Measurements from ENCODE around the gene SLC12A3. TPM values are rescaled to one million over a fixed set of nuclear protein-coding genes. Genes with fewer than 3 reads are reported as not detected.
A peak's percentile ranks its signal among the peaks of the same experiment; 100 is the strongest.

The SLC12A3 gene
- total RNA-seq, 4 donors from 2014 or later: not detected

DNA sequence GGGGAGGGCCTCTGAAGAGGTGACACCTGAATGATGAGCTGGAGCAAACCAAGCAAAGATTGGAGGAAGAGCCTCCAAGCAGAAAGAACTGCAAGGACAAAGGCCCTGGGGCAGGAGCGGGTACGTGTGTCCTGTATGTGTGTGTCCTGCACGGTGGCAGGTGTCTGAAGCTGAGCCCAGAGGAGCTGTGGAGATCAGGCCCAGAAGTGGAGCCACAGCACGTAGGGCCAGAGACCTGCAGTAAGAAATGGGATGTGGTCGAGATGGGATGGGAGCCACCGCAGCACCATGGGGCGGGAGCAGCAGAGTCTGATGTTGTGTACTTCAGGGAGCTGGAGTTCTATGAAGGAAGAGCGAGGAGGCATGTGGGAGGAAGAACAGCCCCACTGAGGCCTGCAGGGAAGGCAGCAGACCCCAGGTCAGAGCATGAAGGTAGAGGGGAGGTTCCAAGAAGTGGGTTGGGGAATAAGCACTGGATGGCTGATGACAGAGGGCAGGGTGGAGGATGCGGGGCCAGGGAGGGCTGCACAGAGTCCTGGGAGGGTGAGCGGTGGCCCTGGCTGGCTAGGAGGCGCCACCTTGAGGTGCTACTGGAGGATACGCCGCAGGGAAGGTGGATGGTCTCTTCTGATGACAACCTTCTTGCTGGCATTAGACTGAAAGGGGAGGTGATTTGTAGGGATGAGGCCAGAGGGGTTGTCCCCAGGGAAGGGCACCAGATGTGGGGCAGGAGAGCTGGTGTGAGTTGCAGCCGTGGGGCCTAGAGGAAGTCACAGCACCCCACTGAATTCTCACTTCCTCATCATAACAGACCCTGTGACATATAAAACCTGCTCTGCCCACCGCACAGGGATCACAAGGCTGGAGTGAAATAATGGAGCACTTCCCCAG lies 86.1 kb downstream of the SLC12A3 start:
- Histone ChIP-seq H3K4me1 (no peaks in the 10 kb centered on the region), H3K27me3 (no peaks in the 10 kb centered on the region), H3K4me3 (no peak overlapping the region), H3K9me3 (no peaks in the 10 kb centered on the region), H3K36me3 (peaks cover 0 to 29% (median 19%) of the 10 kb centered on the region in 4 donors), H3K27ac (replicated peaks in 1 of 4) (no peak overlapping the region)
- DNase-seq (ENCODE audit: extremely low spot score): no peak
- no peak for TF ChIP-seq POLR2AphosphoS5 (IDR thresholded peaks at IDR 0.05)
- no peak for TF ChIP-seq POLR2A (IDR thresholded peaks at IDR 0.05; ENCODE audit: low read depth)
- TF ChIP-seq, protein P1, sequence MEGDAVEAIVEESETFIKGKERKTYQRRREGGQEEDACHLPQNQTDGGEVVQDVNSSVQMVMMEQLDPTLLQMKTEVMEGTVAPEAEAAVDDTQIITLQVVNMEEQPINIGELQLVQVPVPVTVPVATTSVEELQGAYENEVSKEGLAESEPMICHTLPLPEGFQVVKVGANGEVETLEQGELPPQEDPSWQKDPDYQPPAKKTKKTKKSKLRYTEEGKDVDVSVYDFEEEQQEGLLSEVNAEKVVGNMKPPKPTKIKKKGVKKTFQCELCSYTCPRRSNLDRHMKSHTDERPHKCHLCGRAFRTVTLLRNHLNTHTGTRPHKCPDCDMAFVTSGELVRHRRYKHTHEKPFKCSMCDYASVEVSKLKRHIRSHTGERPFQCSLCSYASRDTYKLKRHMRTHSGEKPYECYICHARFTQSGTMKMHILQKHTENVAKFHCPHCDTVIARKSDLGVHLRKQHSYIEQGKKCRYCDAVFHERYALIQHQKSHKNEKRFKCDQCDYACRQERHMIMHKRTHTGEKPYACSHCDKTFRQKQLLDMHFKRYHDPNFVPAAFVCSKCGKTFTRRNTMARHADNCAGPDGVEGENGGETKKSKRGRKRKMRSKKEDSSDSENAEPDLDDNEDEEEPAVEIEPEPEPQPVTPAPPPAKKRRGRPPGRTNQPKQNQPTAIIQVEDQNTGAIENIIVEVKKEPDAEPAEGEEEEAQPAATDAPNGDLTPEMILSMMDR (IDR thresholded peaks at IDR 0.05): peak in 2 of 3 experiments; percentile 32 to 45
- intact Hi-C loops (cut with DNase I): no loop called here
- WGBS: 66% methylated on average over 15 of the region's 15 CpGs

- WGBS: 71% methylated on average over 4 of the region's 6 CpGs
- Histone ChIP-seq H3K27me3 (no peaks in the 10 kb centered on the region), H3K9me3 (no peaks in the 10 kb centered on the region), H3K4me3 (no peak overlapping the region), H3K27ac (replicated peaks in 1 of 4) (no peak overlapping the region), H3K4me1 (no peaks in the 10 kb centered on the region), H3K36me3 (peaks cover 0 to 10% (median 4%) of the 10 kb centered on the region in 4 donors)
- no peak for DNase-seq (ENCODE audit: extremely low spot score)
- intact Hi-C loops (cut with DNase I): no loop called here
- TF ChIP-seq POLR2A (IDR thresholded peaks at IDR 0.05; ENCODE audit: low read depth) (no peak), EP300 (IDR thresholded peaks at IDR 0.05) (no peak), POLR2AphosphoS5 (IDR thresholded peaks at IDR 0.05) (no peak)
- TF ChIP-seq, protein P1 (IDR thresholded peaks at IDR 0.05): no peak
Observed at GRCh38 chr16:56953006-56953405, 88.0 kb downstream of the SLC12A3 start.

GRCh38 chr16:56956076-56956475 lies 91.1 kb downstream of the SLC12A3 start:
- no peak for DNase-seq (ENCODE audit: extremely low spot score)
- TF ChIP-seq, protein P1 (IDR thresholded peaks at IDR 0.05): no peak
- no peak for TF ChIP-seq POLR2A (IDR thresholded peaks at IDR 0.05; ENCODE audit: low read depth)
- no peak for TF ChIP-seq EP300 (IDR thresholded peaks at IDR 0.05)
- TF ChIP-seq POLR2AphosphoS5 (IDR thresholded peaks at IDR 0.05): no peak
- H3K9me3 ChIP-seq: no peaks in the 10 kb centered on the region
- WGBS: 90% methylated on average over 4 of the region's 4 CpGs
- no peak overlapping the region for H3K27ac ChIP-seq (replicated peaks in 1 of 4)
- intact Hi-C loops (cut with DNase I): no loop called here
- H3K27me3 ChIP-seq: no peaks in the 10 kb centered on the region
- H3K4me1 ChIP-seq: peaks cover 0 to 10% (median 7%) of the 10 kb centered on the region in 4 donors
- no peak overlapping the region for H3K4me3 ChIP-seq
- H3K36me3 ChIP-seq: no peaks in the 10 kb centered on the region

- H3K4me1 ChIP-seq: peaks cover 1 to 17% (median 14%) of the 10 kb centered on the region in 4 donors
- no peaks in the 10 kb centered on the region for H3K27me3 ChIP-seq
- 65% methylated on average over 4 of the region's 4 CpGs for WGBS
- DNase-seq (ENCODE audit: extremely low spot score): no peak
- no peak overlapping the region for H3K4me3 ChIP-seq
- H3K36me3 ChIP-seq: no peaks in the 10 kb centered on the region
- H3K9me3 ChIP-seq: no peaks in the 10 kb centered on the region
- H3K27ac ChIP-seq (replicated peaks in 1 of 4): no peak overlapping the region
- TF ChIP-seq, protein P1 (IDR thresholded peaks at IDR 0.05): no peak
- no peak for TF ChIP-seq POLR2AphosphoS5 (IDR thresholded peaks at IDR 0.05)
- intact Hi-C loops (cut with DNase I): no loop called here
Observed at GRCh38 chr16:56956756-56957155, 91.7 kb downstream of the SLC12A3 start.

All from esophagus muscularis mucosa (tissue), 4 donors.